Adrenal gland (tissue), 5 donors: Measurements from ENCODE around the gene RPL13.

Experiments used
- CTCF ChIP-seq, 6 experiments: fragments of 450-650 bp in 4 of 6; fragments of 200-600 bp in 2 of 6; sonication (generic) in 1 of 6; IDR thresholded peaks; 1 replicate in 5 of 6; 2 replicates in 1 of 6; pipeline versions ENCODE4 v1.5.1 to v1.8.0; 2016 to 2021; ENCODE audit warnings: antibody characterized with exemption in 6 of 6, mild to moderate bottlenecking in 2 of 6, moderate library complexity in 1 of 6
- POLR2A ChIP-seq, 2 donors: fragments of 450-650 bp; IDR thresholded peaks; one replicate each; pipeline ENCODE4 v1.6.1; 2017; ENCODE audit warnings: antibody characterized with exemption in 2 of 2, mild to moderate bottlenecking in 2 of 2, moderate library complexity in 1 of 2
- donor health status: DM: no; HTN: no; CAD: no.

- no peak for TF ChIP-seq POLR2A (IDR thresholded peaks at IDR 0.05)
- peak; percentile 57 to 81 (median 70) for TF ChIP-seq CTCF (IDR thresholded peaks at IDR 0.05)
These were observed 3.5 kb upstream of the RPL13 start for GRCh38 chr16:89556750-89557689.
